ENCODE data around the gene EEFSEC. TPM values are rescaled to one million over a fixed set of nuclear protein-coding genes. Genes with fewer than 3 reads are reported as not detected.

EEFSEC gene
- total RNA-seq, 1 experiment from 2014 or later: 15.4 TPM

GRCh38 chr3:128340904-128341555 is 187.7 kb downstream of the EEFSEC start:
- ATAC-seq: no peak
- ChIA-PET POLR2A (no interaction called here), CTCF (no interaction called here)
- DNase-seq (ENCODE audit: low read depth, low spot score): no peak
- Histone ChIP-seq H3K4me3 (ENCODE audit: low read depth in 2 of 2, low read length in 2 of 2) (no peak overlapping the region), H3K4me1 (ENCODE audit: control insufficient read depth, insufficient read depth, low read length) (peaks cover 7% of the 10 kb centered on the region), H3K27me3 (ENCODE audit: control insufficient read depth, insufficient read depth, low read length) (no peaks in the 10 kb centered on the region), H3K9me3 (ENCODE audit: control insufficient read depth, insufficient read depth, low read depth, low read length) (no peaks in the 10 kb centered on the region), H3K36me3 (ENCODE audit: control insufficient read depth, insufficient read depth, low read length) (no peaks in the 10 kb centered on the region; the same call in 1 of the 2 replicates), H3K27ac (ENCODE audit: low read length) (no peak overlapping the region)
- in situ Hi-C loops (cut with HindIII; ENCODE audit: low pct_unique_long_range_greater_than_20kb, low sequenced_read_pairs): no loop called here
- TF ChIP-seq SIN3A (IDR thresholded peaks at IDR 0.05; ENCODE audit: borderline replicate concordance, insufficient read depth, low read depth, low read length): no peak
- no peak for TF ChIP-seq CTCF (IDR thresholded peaks at IDR 0.05)
- no peak for TF ChIP-seq TCF7L2 (IDR thresholded peaks at IDR 0.05; ENCODE audit: low read depth, low read length)
- BruUV-seq (replicated peaks): no TSS peak
- intact Hi-C loops (cut with micrococcal nuclease; ENCODE audit: unreplicated experiment): no loop called here

- no TSS peak for BruUV-seq (replicated peaks)
- CTCF ChIA-PET: interaction anchor here (0.6 kb wide), 1 partner anchor 303 kb away, joined by 3 read pairs; no protein-coding TSS in a partner anchor
- TF ChIP-seq TCF7L2 (IDR thresholded peaks at IDR 0.05; ENCODE audit: low read depth, low read length): no peak
- no peak for TF ChIP-seq REST (IDR thresholded peaks at IDR 0.05; ENCODE audit: insufficient read depth in 1 of 2, low read depth in 2 of 2, low read length in 1 of 2)
- no peak for TF ChIP-seq SIN3A (IDR thresholded peaks at IDR 0.05; ENCODE audit: borderline replicate concordance, insufficient read depth, low read depth, low read length)
- no peak for TF ChIP-seq CTCF (IDR thresholded peaks at IDR 0.05)
- TF ChIP-seq POLR2AphosphoS5 (IDR thresholded peaks at IDR 0.05; ENCODE audit: low read depth, low read length): no peak
Observed at GRCh38 chr3:128341659-128342395, 188.5 kb downstream of the EEFSEC start.

More at GRCh38 chr3:128341659-128342395, 188.5 kb downstream of the EEFSEC start:
- in situ Hi-C loops (cut with HindIII; ENCODE audit: low pct_unique_long_range_greater_than_20kb, low sequenced_read_pairs) (no loop called here), intact Hi-C loops (cut with micrococcal nuclease; ENCODE audit: unreplicated experiment) (no loop called here)
- Histone ChIP-seq H3K36me3 (ENCODE audit: control insufficient read depth, insufficient read depth, low read length) (no peaks in the 10 kb centered on the region; the same call in 1 of the 2 replicates), H3K4me3 (ENCODE audit: low read depth in 2 of 2, low read length in 2 of 2) (no peak overlapping the region), H3K9me3 (ENCODE audit: control insufficient read depth, insufficient read depth, low read depth, low read length) (no peaks in the 10 kb centered on the region), H3K4me1 (ENCODE audit: control insufficient read depth, insufficient read depth, low read length) (peaks cover 7% of the 10 kb centered on the region), H3K27ac (ENCODE audit: low read length) (no peak overlapping the region), H3K27me3 (ENCODE audit: control insufficient read depth, insufficient read depth, low read length) (no peaks in the 10 kb centered on the region)
- ATAC-seq (no peak), DNase-seq (ENCODE audit: low read depth, low spot score) (no peak)
- POLR2A ChIA-PET: no interaction called here

Measured in Panc1 (cell line).